HG02870 (cell line): Measurements from ENCODE around the gene LY6G5B.
A peak's percentile ranks its signal among the peaks of the same experiment; 100 is the strongest.
"Not testable (repeated sequence)": the region's sequence is repeated elsewhere in the genome, so short reads cannot be mapped to it uniquely, and the experiment has no call there.

Experiments used
- ATAC-seq: cut with Tn5 transposase; IDR thresholded peaks from one replicate; pipeline ENCODE4 v1.9.1; 2021; ENCODE audit warnings: mild to moderate bottlenecking, moderate library complexity; ENCODE audit not compliant: unreplicated experiment

LY6G5B gene

DNA sequence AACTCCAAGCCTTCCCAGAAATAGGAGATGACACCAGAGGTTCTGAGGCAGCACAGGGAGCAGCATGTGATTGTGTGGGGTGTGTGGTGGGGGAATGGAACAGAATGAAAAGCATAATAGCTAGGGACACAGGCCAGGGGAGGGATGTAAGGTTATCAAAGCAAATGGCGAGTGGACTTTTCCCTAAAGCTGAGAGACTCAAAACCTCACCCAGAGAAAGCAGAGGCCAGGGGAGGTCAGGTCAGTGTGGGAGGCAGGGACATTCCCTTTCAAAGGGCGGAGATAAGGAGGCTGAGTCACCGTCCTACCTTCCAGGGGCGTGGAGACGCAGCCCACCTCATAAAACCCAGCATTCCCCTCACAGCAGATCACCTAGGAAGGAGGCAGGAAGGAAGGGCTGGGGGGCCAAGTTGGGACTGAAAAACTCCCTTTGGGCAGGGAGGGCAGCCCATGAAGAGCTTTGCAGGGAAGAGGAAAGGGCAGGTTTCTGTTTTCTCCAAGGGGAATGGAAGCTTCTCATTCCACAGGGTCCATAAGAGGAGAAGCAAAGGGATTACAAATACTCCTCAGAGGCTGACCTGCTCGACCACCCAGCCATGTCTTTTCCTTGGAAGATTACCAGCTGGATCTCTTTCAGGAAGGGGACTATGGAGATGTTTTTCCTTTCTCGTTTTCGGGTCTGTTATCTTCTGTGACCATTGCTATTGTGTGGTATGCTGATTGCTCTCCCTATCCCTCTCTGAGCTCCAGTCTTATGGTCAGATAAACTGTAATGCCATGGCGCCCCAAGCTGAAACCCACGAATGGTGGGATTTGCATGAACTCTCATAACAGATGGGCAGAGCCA is 20.7 kb downstream of the LY6G5B start:
- no peak for ATAC-seq

DNA sequence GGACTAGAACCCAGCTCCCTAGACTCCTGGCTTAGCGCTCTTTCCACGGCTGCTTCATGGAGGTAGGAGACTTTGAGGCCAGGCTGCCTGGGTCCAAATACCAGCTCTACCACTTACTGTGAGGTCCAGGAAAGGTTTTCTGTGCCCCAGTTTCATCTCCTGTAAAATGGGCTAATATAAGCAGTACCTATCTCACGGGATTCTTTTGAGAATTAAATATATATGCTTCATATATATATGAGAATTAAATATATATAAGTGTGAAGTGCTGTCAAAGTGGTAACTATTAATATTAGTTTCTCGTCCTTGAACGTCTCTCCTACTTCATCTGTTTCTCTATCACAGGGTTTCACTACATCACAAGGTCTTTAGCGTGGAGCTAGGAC is 21.3 kb downstream of the LY6G5B start:
- no peak for ATAC-seq

DNA sequence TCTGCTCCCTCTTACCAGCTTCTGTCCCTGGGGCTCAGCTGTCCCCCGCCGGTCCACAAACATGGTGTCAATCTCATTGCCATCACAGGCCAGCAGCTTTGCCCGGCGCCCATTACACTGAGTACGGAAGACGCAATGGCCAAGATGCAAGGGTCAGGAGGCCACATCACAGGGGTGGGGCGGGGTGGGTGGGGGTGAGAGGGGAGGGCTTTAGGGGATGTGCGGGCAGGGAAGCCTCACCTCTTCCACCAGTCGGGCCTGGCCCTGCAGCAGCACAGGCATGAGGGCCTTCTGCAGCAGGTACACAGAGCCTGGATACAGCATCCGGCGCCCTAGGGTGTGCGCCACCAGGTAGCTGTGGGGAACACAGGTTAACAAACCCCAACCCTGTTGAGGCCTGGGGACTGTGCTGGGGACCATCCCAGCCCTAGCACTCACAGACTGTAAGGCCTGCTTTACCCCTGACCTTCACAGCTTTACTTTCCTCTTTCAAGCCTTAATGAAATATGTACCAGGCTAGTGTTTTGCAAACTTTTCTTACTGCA is 21.9 kb downstream of the LY6G5B start:
- ATAC-seq = no peak

- no peak for ATAC-seq
These were observed 22.6 kb downstream of the LY6G5B start for GRCh38 chr6:31692353-31692752.

DNA sequence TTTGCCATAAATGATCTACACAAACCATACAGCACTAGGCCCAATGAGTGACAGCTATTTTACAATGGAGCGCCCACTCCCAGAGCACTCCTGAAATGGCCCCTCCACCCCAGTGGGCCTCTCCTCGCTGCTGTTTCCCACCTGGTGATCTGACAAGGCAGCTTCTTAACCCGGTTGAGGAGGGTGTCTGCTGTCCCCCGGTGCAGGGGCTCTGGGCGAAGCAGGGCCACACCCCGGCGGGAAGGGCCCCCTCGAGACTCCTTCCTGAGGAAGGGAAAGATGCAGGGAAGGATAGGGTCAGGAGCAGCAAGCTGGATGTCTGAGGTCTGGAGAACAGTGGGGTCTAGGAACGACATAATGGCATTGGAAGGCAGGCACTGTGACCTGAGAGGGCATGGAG is 23.1 kb downstream of the LY6G5B start:
- ATAC-seq = no peak

GRCh38 chr6:31693535-31693934 is 23.8 kb downstream of the LY6G5B start:
- no peak for ATAC-seq

- ATAC-seq = no peak
These were observed 27.8 kb downstream of the LY6G5B start for GRCh38 chr6:31697555-31697954.

GRCh38 chr6:31700740-31701401 is 31.1 kb downstream of the LY6G5B start:
- ATAC-seq = no peak

DNA sequence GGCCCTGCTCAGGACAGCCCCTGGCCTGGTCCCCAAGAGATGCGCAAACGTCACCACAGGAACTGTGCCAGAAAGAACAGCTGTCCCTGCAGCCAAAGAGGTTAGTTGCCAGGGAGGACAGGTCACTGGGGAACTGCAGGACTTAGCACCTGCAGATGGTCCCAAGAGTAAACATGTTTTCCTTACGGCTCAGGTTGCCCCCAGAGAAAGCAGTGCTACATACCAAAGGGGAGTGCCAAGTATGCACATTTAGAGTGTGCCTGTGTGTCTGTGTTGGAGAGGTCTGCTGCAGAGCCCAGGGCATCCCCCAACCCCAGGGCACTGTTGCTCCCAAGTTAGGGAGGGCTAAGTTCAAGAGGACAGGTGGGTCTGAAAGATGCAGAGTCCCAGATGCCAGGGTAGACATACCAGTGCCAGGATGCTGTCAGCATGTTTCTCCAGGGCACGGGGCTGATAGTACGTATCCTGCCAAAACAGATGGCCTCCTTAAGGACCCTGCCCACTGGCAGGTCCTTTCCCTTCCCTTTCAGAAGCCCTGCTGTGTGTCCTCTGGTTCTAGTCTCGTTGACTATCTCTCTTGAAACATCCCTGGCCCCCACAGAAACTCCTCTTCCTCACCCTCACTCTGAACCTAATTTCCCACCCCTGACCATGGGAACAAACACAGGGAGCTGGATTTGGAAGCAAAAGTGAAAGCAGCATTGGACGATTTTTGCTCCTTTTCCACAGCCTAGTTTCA is 32.1 kb downstream of the LY6G5B start:
- no peak for ATAC-seq

GRCh38 chr6:31702405-31702818 is 32.6 kb downstream of the LY6G5B start:
- no peak for ATAC-seq

GRCh38 chr6:31702819-31703716 is 33.3 kb downstream of the LY6G5B start, which contains the start of gene ABHD16A:
TSS of gene ABHD16A (minus strand) at chr6:31703324. CDS start at chr6:31703281, 43 bp downstream.
- peak; percentile 81 for ATAC-seq

- ATAC-seq = no peak
These were observed 36.2 kb downstream of the LY6G5B start for GRCh38 chr6:31705931-31706330.

GRCh38 chr6:31706599-31706998 is 36.8 kb downstream of the LY6G5B start, which contains the start of gene LY6G6F:
TSS of gene LY6G6F (plus strand) at chr6:31706866. CDS start at chr6:31706907, 41 bp downstream.
- ATAC-seq = no peak

DNA sequence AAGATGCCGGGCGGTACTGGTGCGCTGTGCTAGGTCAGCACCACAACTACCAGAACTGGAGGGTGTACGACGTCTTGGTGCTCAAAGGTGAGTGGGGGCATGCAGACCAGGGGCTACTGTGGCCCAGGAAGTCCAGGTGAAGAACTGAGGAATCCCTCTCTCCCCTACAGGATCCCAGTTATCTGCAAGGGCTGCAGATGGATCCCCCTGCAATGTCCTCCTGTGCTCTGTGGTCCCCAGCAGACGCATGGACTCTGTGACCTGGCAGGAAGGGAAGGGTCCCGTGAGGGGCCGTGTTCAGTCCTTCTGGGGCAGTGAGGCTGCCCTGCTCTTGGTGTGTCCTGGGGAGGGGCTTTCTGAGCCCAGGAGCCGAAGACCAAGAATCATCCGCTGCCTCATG is 37.9 kb downstream of the LY6G5B start:
- ATAC-seq = no peak

- no peak for ATAC-seq
These were observed 38.4 kb downstream of the LY6G5B start for GRCh38 chr6:31708224-31708623.

GRCh38 chr6:31709157-31709556 is 39.4 kb downstream of the LY6G5B start:
- not testable (repeated sequence) for ATAC-seq

GRCh38 chr6:31710523-31711219 is 40.9 kb downstream of the LY6G5B start:
- ATAC-seq = no peak

GRCh38 chr6:31711233-31711632 is 41.5 kb downstream of the LY6G5B start:
- ATAC-seq = no peak

DNA sequence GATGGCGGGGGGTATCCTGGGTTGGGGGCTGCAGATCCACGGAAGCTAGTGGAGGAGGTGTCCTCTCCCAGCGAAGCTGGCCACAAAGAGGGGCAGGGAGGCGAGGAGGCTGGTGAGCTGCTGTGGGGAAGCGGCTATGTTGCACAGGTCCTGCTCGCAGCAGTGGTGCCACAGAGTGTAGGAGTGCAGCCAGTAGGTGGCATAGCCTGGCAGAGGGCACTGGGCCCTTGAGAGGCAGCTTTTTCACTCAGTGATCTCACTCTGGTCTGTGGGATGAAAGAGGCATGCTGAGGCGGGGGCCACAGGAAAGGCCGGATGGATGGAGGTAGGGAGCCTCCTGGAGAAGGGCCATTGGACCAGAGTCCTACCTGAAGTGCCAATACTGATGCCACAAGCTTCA is 42.5 kb downstream of the LY6G5B start:
- no peak for ATAC-seq

- ATAC-seq = no peak
These were observed 43.7 kb downstream of the LY6G5B start for GRCh38 chr6:31713465-31713864.
